Adrenal gland (tissue), 12 donors: ENCODE data around the gene C9orf50. TPM values are rescaled to one million over a fixed set of nuclear protein-coding genes. Genes with fewer than 3 reads are reported as not detected.

Source experiments
- DNase-seq, 7 donors: peaks; one replicate each; pipeline ENCODE4 v3.0.0-alpha.2; 2019 to 2020
- H3K27ac ChIP-seq, 5 donors: fragments of 200-600 bp; sonication (generic) in 4 of 5; 1 replicate in 3 of 5; 2 replicates in 2 of 5; pipeline versions ENCODE4 v1.5.1 to v1.8.0; 2016 to 2020; ENCODE audit warnings: mild to moderate bottlenecking in 1 of 5
- H3K27me3 ChIP-seq: fragments of 200-600 bp; 2 replicates; pipeline ENCODE4 v1.8.0; 2021
- H3K36me3 ChIP-seq, 2 donors: fragments of 200-600 bp; replicated peaks in 1 of 2; 1 replicate in 1 of 2; 2 replicates in 1 of 2; pipeline versions ENCODE4 v1.5.1 to v1.8.0; 2018 to 2022
- H3K4me1 ChIP-seq, 2 donors: fragments of 200-600 bp; replicated peaks in 1 of 2; 1 replicate in 1 of 2; 2 replicates in 1 of 2; pipeline versions ENCODE4 v1.5.1 to v1.8.0; 2018 to 2021
- H3K4me3 ChIP-seq, 4 donors: fragments of 200-600 bp; sonication (generic) in 3 of 4; one replicate each; pipeline ENCODE4 v1.5.1; 2016 to 2018
- H3K9me3 ChIP-seq, 3 donors: fragments of 200-600 bp; sonication (generic) in 1 of 3; replicated peaks in 1 of 3; 1 replicate in 2 of 3; 2 replicates in 1 of 3; pipeline versions ENCODE4 v1.5.1 to v1.8.0; 2016 to 2021
- POLR2A ChIP-seq, 2 donors: fragments of 450-650 bp; IDR thresholded peaks; one replicate each; pipeline ENCODE4 v1.6.1; 2017; ENCODE audit warnings: antibody characterized with exemption in 2 of 2, mild to moderate bottlenecking in 2 of 2, moderate library complexity in 1 of 2
- WGBS, 4 donors: extraction: QIAGEN DNeasy Blood & Tissue Kit in 2 of 4; methylation state at CpG; one replicate each; pipeline versions ENCODE4 v1.1.5 to v1.1.7; 2013 to 2017; 5-methylcytosine and 5-hydroxymethylcytosine counted together
- intact Hi-C, 2 donors: fragments of 100-400 bp; cut with DNase I; formaldehyde crosslinking; loops; one replicate each; pipeline versions ENCODE4 v1.14.1 to v1.15.0; 2022 to 2023
- polyA plus RNA-seq, 3 donors: library from polyadenylated mRNA; stranded (reverse); fragments of 200-250 nt in 2 of 3; fragments of 350-450 nt in 1 of 3; fragmentation: Illumina TruSeq in 1 of 3; extraction: RNeasy Lipid Tissue Mini Kit (QIAGEN cat#74804) in 1 of 3; gene quantifications; one replicate each; pipeline ENCODE4 v1.2.3, GENCODE V29; 2013 to 2014
- total RNA-seq, 9 donors: library from RNA; depleted of rRNA in 4 of 9; stranded (reverse); fragments of >200 nt in 4 of 9; fragments of 120-200 nt in 1 of 9; fragmentation: NEBNext Ultra II Directional in 1 of 9; extraction: Animal tissue kit (Norgen Biotek cat#: 25700) in 1 of 9; gene quantifications; one replicate each; pipeline versions ENCODE4 v1.1.0 to v1.2.4, GENCODE V29; 2013 to 2023
- TF ChIP-seq, protein P1 (sequence below), 6 experiments: fragments of 450-650 bp in 4 of 6; fragments of 200-600 bp in 2 of 6; sonication (generic) in 1 of 6; IDR thresholded peaks; 1 replicate in 5 of 6; 2 replicates in 1 of 6; pipeline versions ENCODE4 v1.5.1 to v1.8.0; 2016 to 2021; ENCODE audit warnings: antibody characterized with exemption in 6 of 6, mild to moderate bottlenecking in 2 of 6, moderate library complexity in 1 of 6
- donor health status: healthy with polysubstance abuse.
- donor health status: Bipolar disorder and iron deficiency.
- donor health status: DM: yes; HTN: yes; CAD: no.
- donor health status: DM: no; HTN: no; CAD: no.
- donor health status: DM: no; HTN: no; CAD: no.
- donor health status: DM: yes; HTN: yes; CAD: no.

The C9orf50 gene
- total and polyA plus RNA-seq, 12 donors, result 0.11 to 0.74 (median 0.37) TPM; not detected in 7

DNA sequence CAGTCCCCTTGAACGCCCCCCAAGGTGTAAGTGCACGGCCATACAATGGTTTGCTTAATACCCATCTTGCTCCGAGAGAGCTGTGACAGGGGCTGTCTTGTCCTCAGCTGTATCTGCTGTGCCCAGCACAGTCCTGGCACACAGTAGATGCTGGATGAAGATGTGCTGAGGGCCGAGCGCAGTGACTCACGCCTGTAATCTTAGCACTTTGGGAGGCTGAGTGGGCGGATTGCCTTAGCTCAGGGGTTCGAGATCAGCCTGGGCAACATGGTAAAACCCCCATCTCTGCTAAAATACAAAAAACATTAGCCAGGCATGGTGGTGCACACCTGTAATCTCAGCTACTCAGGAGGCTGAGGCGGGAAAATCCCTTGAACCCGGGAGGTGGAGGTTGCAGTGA lies 53.6 kb downstream of the C9orf50 start:
- peak in 1 of 7 donors; percentile 40 for DNase-seq
- H3K4me1 ChIP-seq, result peaks cover 31 to 45% of the 10 kb centered on the region in 2 donors
- no peaks in the 10 kb centered on the region for H3K9me3 ChIP-seq
- intact Hi-C loops, result no loop called here
- TF ChIP-seq, protein P1, sequence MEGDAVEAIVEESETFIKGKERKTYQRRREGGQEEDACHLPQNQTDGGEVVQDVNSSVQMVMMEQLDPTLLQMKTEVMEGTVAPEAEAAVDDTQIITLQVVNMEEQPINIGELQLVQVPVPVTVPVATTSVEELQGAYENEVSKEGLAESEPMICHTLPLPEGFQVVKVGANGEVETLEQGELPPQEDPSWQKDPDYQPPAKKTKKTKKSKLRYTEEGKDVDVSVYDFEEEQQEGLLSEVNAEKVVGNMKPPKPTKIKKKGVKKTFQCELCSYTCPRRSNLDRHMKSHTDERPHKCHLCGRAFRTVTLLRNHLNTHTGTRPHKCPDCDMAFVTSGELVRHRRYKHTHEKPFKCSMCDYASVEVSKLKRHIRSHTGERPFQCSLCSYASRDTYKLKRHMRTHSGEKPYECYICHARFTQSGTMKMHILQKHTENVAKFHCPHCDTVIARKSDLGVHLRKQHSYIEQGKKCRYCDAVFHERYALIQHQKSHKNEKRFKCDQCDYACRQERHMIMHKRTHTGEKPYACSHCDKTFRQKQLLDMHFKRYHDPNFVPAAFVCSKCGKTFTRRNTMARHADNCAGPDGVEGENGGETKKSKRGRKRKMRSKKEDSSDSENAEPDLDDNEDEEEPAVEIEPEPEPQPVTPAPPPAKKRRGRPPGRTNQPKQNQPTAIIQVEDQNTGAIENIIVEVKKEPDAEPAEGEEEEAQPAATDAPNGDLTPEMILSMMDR (IDR thresholded peaks at IDR 0.05), result no peak
- no peak for TF ChIP-seq POLR2A (IDR thresholded peaks at IDR 0.05)
- H3K36me3 ChIP-seq, result no peaks in the 10 kb centered on the region
- peak overlapping the region in 2 of 5 donors; percentile 34 to 93 for H3K27ac ChIP-seq
- 55 to 70% (median 56%) methylated on average over 2 to 10 of the region's 10 CpGs for WGBS, 4 donors
- H3K27me3 ChIP-seq, result no peaks in the 10 kb centered on the region
- H3K4me3 ChIP-seq, result no peak overlapping the region

- no peak for TF ChIP-seq POLR2A (IDR thresholded peaks at IDR 0.05)
- TF ChIP-seq, protein P1 (IDR thresholded peaks at IDR 0.05), result no peak
- 83 to 93% (median 89%) methylated on average over 18 to 25 of the region's 25 CpGs for WGBS, 4 donors
- Histone ChIP-seq H3K36me3 (no peaks in the 10 kb centered on the region), H3K27me3 (no peaks in the 10 kb centered on the region), H3K4me1 (peaks cover 29 to 44% of the 10 kb centered on the region in 2 donors), H3K9me3 (no peaks in the 10 kb centered on the region), H3K4me3 (no peak overlapping the region), H3K27ac (peak overlapping the region in 1 of 5 donors; percentile 34)
- no peak for DNase-seq
- intact Hi-C loops, result no loop called here
These were observed 54.2 kb downstream of the C9orf50 start for GRCh38 chr9:129566563-129567266.

- Histone ChIP-seq H3K4me3 (no peak overlapping the region), H3K27me3 (no peaks in the 10 kb centered on the region), H3K4me1 (peaks cover 0 to 7% of the 10 kb centered on the region in 2 donors), H3K9me3 (no peaks in the 10 kb centered on the region), H3K36me3 (no peaks in the 10 kb centered on the region), H3K27ac (no peak overlapping the region)
- intact Hi-C loops, result no loop called here
- no peak for DNase-seq
- WGBS, 4 donors, result 82 to 88% (median 85%) methylated on average over 8 of the region's 8 CpGs
- no peak for TF ChIP-seq POLR2A (IDR thresholded peaks at IDR 0.05)
- TF ChIP-seq, protein P1 (IDR thresholded peaks at IDR 0.05), result no peak
These were observed 58.0 kb downstream of the C9orf50 start for GRCh38 chr9:129562917-129563316.

DNA sequence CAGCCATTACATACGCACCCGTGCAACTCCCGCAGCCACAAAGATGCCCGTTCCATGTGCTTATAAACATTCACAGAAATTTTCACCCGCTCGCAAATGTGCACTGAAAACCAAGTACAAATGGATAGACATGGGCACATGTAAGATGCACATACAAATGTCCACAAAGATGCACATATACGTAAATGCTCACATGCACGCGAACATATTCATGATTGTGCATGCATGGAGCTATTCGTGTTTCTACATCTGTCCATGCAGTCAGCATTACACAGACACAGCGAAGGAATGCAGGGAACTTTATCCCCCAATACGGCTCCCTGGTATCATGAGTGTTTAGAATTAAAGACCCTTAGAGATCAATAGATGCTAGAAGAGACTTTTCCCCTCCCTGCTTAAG lies 58.4 kb downstream of the C9orf50 start:
- TF ChIP-seq, protein P1 (IDR thresholded peaks at IDR 0.05), result no peak
- no peak for TF ChIP-seq POLR2A (IDR thresholded peaks at IDR 0.05)
- intact Hi-C loops, result no loop called here
- 84 to 87% (median 85%) methylated on average over 12 of the region's 12 CpGs for WGBS, 4 donors
- H3K27ac ChIP-seq, result no peak overlapping the region
- H3K27me3 ChIP-seq, result no peaks in the 10 kb centered on the region
- no peak overlapping the region for H3K4me3 ChIP-seq
- no peaks in the 10 kb centered on the region for H3K36me3 ChIP-seq
- peaks cover 0 to 3% of the 10 kb centered on the region in 2 donors for H3K4me1 ChIP-seq
- H3K9me3 ChIP-seq, result no peaks in the 10 kb centered on the region
- no peak for DNase-seq

Other genes with a start within 250 kb of the C9orf50 start
- gene NTMT1, start 5.1 kb upstream of the C9orf50 start, total RNA-seq, result 100 to 1,000 TPM in 4 of 9 donors, 10 to 100 TPM in 5; 27.2 to 190 (median 59.7) TPM
- 100 to 1,000 TPM in 1 of 3 donors, 10 to 100 TPM in 2; 40.0 to 122 (median 87.5) TPM for gene NTMT1, start 5.1 kb upstream of the C9orf50 start, polyA plus RNA-seq
- gene ASB6, start 21.1 kb upstream of the C9orf50 start, total RNA-seq, result 10 to 100 TPM in 8 of 9 donors, 1 to 10 TPM in 1; 10.0 to 31.8 (median 26.7) TPM
- gene ASB6, start 21.1 kb upstream of the C9orf50 start, polyA plus RNA-seq, result 10 to 100 TPM; 11.2 to 34.2 (median 30.6) TPM
- gene PRRX2, start 44.5 kb upstream of the C9orf50 start, total RNA-seq, result 1 to 10 TPM in 8 of 9 donors, under 1 TPM in 1; 0.55 to 8.3 (median 3.7) TPM
- gene PRRX2, start 44.5 kb upstream of the C9orf50 start, polyA plus RNA-seq, result 10 to 100 TPM in 1 of 3 donors, 1 to 10 TPM in 1, under 1 TPM in 1; 0.15 to 14.2 (median 8.1) TPM
- gene PTGES, start 131.9 kb upstream of the C9orf50 start, total RNA-seq, result 1 to 10 TPM in 5 of 9 donors, under 1 TPM in 3, not detected in 1; 0.12 to 2.8 (median 1.2) TPM
- gene PTGES, start 131.9 kb upstream of the C9orf50 start, polyA plus RNA-seq, result 1 to 10 TPM; 1.2 to 4.4 (median 3.7) TPM
- gene TOR1B, start 182.1 kb upstream of the C9orf50 start, total RNA-seq, result 10 to 100 TPM; 19.2 to 36.3 (median 27.7) TPM
- 10 to 100 TPM in 1 of 3 donors, 1 to 10 TPM in 2; 9.8 to 23.7 (median 10.0) TPM for gene TOR1B, start 182.1 kb upstream of the C9orf50 start, polyA plus RNA-seq
- gene TOR1A, start 203.0 kb upstream of the C9orf50 start, total RNA-seq, result 10 to 100 TPM; 23.7 to 61.4 (median 39.5) TPM
- 10 to 100 TPM; 19.7 to 51.1 (median 25.5) TPM for gene TOR1A, start 203.0 kb upstream of the C9orf50 start, polyA plus RNA-seq
- gene C9orf78, start 214.2 kb upstream of the C9orf50 start, total RNA-seq, result 10 to 100 TPM; 36.2 to 89.5 (median 42.6) TPM
- gene C9orf78, start 214.2 kb upstream of the C9orf50 start, polyA plus RNA-seq, result 100 to 1,000 TPM in 1 of 3 donors, 10 to 100 TPM in 2; 35.6 to 116 (median 50.8) TPM
- gene USP20, start 214.4 kb upstream of the C9orf50 start, total RNA-seq, result 10 to 100 TPM in 8 of 9 donors, 1 to 10 TPM in 1; 8.3 to 50.1 (median 34.1) TPM
- gene USP20, start 214.4 kb upstream of the C9orf50 start, polyA plus RNA-seq, result 10 to 100 TPM; 14.0 to 73.4 (median 69.5) TPM